ENCODE results near the gene RSPH10B2.
"Not testable (repeated sequence)": the region's sequence is repeated elsewhere in the genome, so short reads cannot be mapped to it uniquely, and the experiment has no call there.

GRCh38 chr7:6837081-6837480 lies 83.2 kb downstream of the RSPH10B2 start:
- not testable (repeated sequence) for TF ChIP-seq ZBTB7A (tag by site-specific recombination; IDR thresholded peaks at IDR 0.05; ENCODE audit: low read depth); TCF7L2 (IDR thresholded peaks at IDR 0.05; ENCODE audit: borderline replicate concordance, low read depth, low read length)

All from HEK293 (cell line).